ENCODE data around the gene MYOCOS. TPM values are rescaled to one million over a fixed set of nuclear protein-coding genes. Genes with fewer than 3 reads are reported as not detected.

MYOCOS gene
- total RNA-seq, 2 experiments from 2014 or later: 0.14 TPM; not detected in 1

DNA sequence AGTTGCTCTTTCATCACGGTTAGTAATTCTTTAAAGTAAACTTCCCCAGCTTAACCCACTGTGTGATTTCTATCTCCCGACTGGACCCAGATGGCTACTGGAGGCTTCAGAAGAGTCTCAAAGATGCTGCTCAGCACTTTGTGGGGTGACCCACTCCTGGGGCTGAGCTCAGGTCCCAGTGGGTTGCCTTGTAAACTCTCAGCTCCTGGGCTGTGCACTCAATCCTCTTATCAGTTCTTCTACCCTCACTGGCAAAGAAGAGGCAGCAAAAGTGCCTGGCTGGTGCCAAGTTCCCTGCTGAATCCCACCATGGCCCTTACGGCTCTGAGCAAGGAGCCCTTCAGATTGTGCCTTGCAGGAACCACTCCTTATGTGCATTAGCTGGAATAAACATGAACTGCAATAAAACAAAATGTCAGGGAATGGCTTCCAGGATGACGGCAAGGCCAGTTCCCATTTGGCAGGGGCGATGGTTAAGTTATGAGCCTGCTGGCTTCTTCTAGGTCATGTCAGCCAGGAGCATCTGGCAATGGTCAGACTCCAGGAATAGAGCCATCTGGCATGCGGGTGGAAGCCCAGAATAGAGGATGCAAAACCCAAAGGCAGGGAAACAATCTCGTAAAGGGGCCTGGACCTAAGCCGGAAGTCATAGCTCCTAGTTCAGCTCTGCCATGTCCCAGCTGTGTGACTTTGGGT, 23.7 kb downstream of the MYOCOS start:
- H3K9me3 Mint-ChIP-seq: no peaks in the 10 kb centered on the region
- no peaks in the 10 kb centered on the region for H3K27me3 Mint-ChIP-seq
- intact Hi-C loops (cut with DNase I, micrococcal nuclease): loop anchor here (1.0 to 10.0 kb wide), 2 partner anchors 79 to 340 kb away; no protein-coding TSS in a partner anchor
- ChIA-PET POLR2A (interaction anchor here (0.6 to 1.4 kb wide), 3 partner anchors 96 to 485 kb away, joined by 3 to 4 read pairs (median 3); no protein-coding TSS in a partner anchor), CTCF (interaction anchor here (1.0 to 1.1 kb wide), 3 partner anchors 10 to 96 kb away, joined by 3 to 6 read pairs (median 4); no protein-coding TSS in a partner anchor)
- Histone ChIP-seq H3K27ac (ENCODE audit: low read depth in 1 of 2, low read length in 2 of 2) (no peak overlapping the region), H3K36me3 (ENCODE audit: insufficient read depth, low read length) (no peaks in the 10 kb centered on the region), H3K27me3 (ENCODE audit: control insufficient read depth in 1 of 2, insufficient read depth in 2 of 2, low read length in 2 of 2) (no peaks in the 10 kb centered on the region), H3K4me1 (ENCODE audit: insufficient read depth, low read length) (peaks cover 6% of the 10 kb centered on the region), H3K9me3 (ENCODE audit: control insufficient read depth in 1 of 2, insufficient read depth in 1 of 2, low read length in 2 of 2) (no peaks in the 10 kb centered on the region), H3K4me3 (ENCODE audit: low read length) (no peak overlapping the region)
- ATAC-seq (ENCODE audit: poor library complexity) (no peak), DNase-seq (no peak)
- no peak overlapping the region for H3K27ac Mint-ChIP-seq
- no peak for TF ChIP-seq CTCF (IDR thresholded peaks at IDR 0.05)
- no peaks in the 10 kb centered on the region for H3K36me3 Mint-ChIP-seq (ENCODE audit: low read depth)
- H3K4me1 Mint-ChIP-seq (ENCODE audit: low read depth): peaks cover 11% of the 10 kb centered on the region
- H3K4me3 Mint-ChIP-seq: no peak overlapping the region

GRCh38 chr1:171646249-171646560, 24.2 kb downstream of the MYOCOS start:
- Histone ChIP-seq H3K36me3 (ENCODE audit: insufficient read depth, low read length) (no peaks in the 10 kb centered on the region), H3K27me3 (ENCODE audit: control insufficient read depth in 1 of 2, insufficient read depth in 2 of 2, low read length in 2 of 2) (no peaks in the 10 kb centered on the region), H3K4me1 (ENCODE audit: insufficient read depth, low read length) (peaks cover 6% of the 10 kb centered on the region), H3K4me3 (ENCODE audit: low read length) (no peak overlapping the region), H3K27ac (ENCODE audit: low read depth in 1 of 2, low read length in 2 of 2) (no peak overlapping the region), H3K9me3 (ENCODE audit: control insufficient read depth in 1 of 2, insufficient read depth in 1 of 2, low read length in 2 of 2) (no peaks in the 10 kb centered on the region)
- Mint-ChIP-seq H3K4me1 (ENCODE audit: low read depth) (peaks cover 11% of the 10 kb centered on the region), H3K27ac (no peak overlapping the region), H3K36me3 (ENCODE audit: low read depth) (no peaks in the 10 kb centered on the region), H3K9me3 (no peaks in the 10 kb centered on the region), H3K4me3 (no peak overlapping the region), H3K27me3 (peaks cover under 1% of the 10 kb centered on the region)
- TF ChIP-seq CTCF (IDR thresholded peaks at IDR 0.05): no peak
- intact Hi-C loops (cut with DNase I, micrococcal nuclease): loop anchor here in 1 of 2 experiments (10.0 kb wide), 1 partner anchor 79 kb away; no protein-coding TSS in a partner anchor
- DNase-seq (no peak), ATAC-seq (ENCODE audit: poor library complexity) (no peak)
- CTCF ChIA-PET: no interaction called here
- POLR2A ChIA-PET: no interaction called here

DNA sequence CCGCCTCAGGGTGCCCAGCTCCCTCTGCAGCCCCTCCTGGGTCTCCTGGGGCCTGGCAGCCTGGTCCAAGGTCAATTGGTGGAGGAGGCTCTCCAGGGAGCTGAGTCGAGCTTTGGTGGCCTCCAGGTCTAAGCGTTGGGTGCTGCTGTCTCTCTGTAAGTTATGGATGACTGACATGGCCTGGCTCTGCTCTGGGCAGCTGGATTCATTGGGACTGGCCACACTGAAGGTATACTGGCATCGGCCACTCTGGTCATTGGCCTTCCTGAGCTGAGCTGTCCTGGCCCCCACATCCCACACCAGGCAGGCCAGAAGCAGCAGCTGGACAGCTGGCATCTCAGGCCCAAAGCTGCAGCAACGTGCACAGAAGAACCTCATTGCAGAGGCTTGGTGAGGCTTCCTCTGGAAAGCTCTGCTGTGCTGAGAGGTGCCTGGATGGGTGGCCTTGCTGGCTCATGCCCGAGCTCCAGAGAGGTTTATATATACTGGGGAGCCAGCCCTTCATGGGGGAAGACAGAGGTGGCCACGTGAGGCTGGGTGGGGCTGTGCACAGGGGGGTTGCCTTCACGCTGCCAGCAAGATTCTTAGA, 30.3 kb downstream of the MYOCOS start, which contains the start of gene MYOC:
Gene MYOC, minus strand, starts transcription at position 455 of the 589 bp plus-strand sequence. Its CDS starts 77 bp downstream, at position 378.
- ChIA-PET POLR2A (no interaction called here), CTCF (no interaction called here)

More for the DNA sequence above, 30.3 kb downstream of the MYOCOS start, which contains the start of gene MYOC:
- H3K4me1 Mint-ChIP-seq (ENCODE audit: low read depth): peaks cover 11% of the 10 kb centered on the region
- Histone ChIP-seq H3K36me3 (ENCODE audit: insufficient read depth, low read length) (no peaks in the 10 kb centered on the region), H3K4me1 (ENCODE audit: insufficient read depth, low read length) (peaks cover 10% of the 10 kb centered on the region), H3K27me3 (ENCODE audit: control insufficient read depth in 1 of 2, insufficient read depth in 2 of 2, low read length in 2 of 2) (peaks cover 10 to 12% of the 10 kb centered on the region in 2 experiments), H3K4me3 (ENCODE audit: low read length) (no peak within 1 kb of the TSS), H3K27ac (ENCODE audit: low read depth in 1 of 2, low read length in 2 of 2) (no peak within 1 kb of the TSS), H3K9me3 (ENCODE audit: control insufficient read depth in 1 of 2, insufficient read depth in 1 of 2, low read length in 2 of 2) (no peaks in the 10 kb centered on the region)
- no peak within 1 kb of the TSS for H3K27ac Mint-ChIP-seq
- no peak within 1 kb of the TSS for H3K4me3 Mint-ChIP-seq
- H3K36me3 Mint-ChIP-seq (ENCODE audit: low read depth): no peaks in the 10 kb centered on the region
- TF ChIP-seq CTCF (IDR thresholded peaks at IDR 0.05): no peak
- ATAC-seq (ENCODE audit: poor library complexity) (no peak), DNase-seq (no peak)
- no peaks in the 10 kb centered on the region for H3K9me3 Mint-ChIP-seq
- H3K27me3 Mint-ChIP-seq: peaks cover 24% of the 10 kb centered on the region
- intact Hi-C loops (cut with DNase I, micrococcal nuclease): no loop called here
